ENCODE results near the gene HNRNPLL. TPM values are rescaled to one million over a fixed set of nuclear protein-coding genes. Genes with fewer than 3 reads are reported as not detected.

Gene HNRNPLL
- total RNA-seq, 4 donors from 2014 or later = 47.3 to 79.1 (median 68.7) TPM

DNA sequence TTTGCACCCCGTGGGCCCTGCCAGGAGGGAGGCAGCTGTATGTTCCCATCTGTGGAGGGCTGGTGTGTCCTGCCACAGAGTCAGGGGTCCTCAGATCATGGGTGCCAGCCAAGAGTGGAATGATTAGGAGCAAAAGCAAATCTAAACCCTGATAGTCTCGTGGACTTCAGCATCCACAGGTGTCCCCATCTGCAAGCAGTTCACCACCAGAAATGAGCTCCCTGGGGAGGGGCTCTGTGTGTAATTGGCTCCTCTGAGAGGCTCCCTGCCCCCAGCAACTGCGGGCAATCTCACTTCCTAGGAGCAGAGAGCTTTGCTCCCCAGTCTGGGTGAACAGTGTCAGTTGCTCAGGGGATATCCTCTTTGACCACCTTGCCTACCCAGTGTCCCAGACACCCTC is 78.1 kb downstream of the HNRNPLL start:
- no peak for ATAC-seq
- peak overlapping the region; percentile 5 to 85 (median 72) for H3K27ac ChIP-seq

GRCh38 chr2:38523728-38524437 is 78.8 kb downstream of the HNRNPLL start:
- Histone ChIP-seq H3K27me3 (no peaks in the 10 kb centered on the region), H3K4me3 (no peak overlapping the region), H3K9me3 (no peaks in the 10 kb centered on the region), H3K36me3 (no peaks in the 10 kb centered on the region), H3K27ac (peak overlapping the region; percentile 6 to 85 (median 72)), H3K4me1 (peaks cover 0 to 60% (median 5%) of the 10 kb centered on the region in 3 donors)
- WGBS, 2 donors (ENCODE audit: low coverage in 1 of 2) = 29 to 61% methylated on average over 2 to 11 of the region's 11 CpGs
- ATAC-seq = no peak
- TF ChIP-seq POLR2AphosphoS5 (IDR thresholded peaks at IDR 0.05) (no peak), CTCF (IDR thresholded peaks at IDR 0.05) (peak in 2 of 4 experiments; percentile 35 to 45), EP300 (IDR thresholded peaks at IDR 0.05) (no peak)

More for the DNA sequence above, 78.1 kb downstream of the HNRNPLL start:
- WGBS, 2 donors (ENCODE audit: low coverage in 1 of 2) = 70% methylated on average over 2 of the region's 3 CpGs; no CpG with 5 or more reads in 1 of the 2 donors
- Histone ChIP-seq H3K36me3 (no peaks in the 10 kb centered on the region), H3K4me3 (no peak overlapping the region), H3K9me3 (no peaks in the 10 kb centered on the region), H3K27me3 (no peaks in the 10 kb centered on the region), H3K4me1 (peaks cover 0 to 66% (median 5%) of the 10 kb centered on the region in 3 donors)
- TF ChIP-seq EP300 (IDR thresholded peaks at IDR 0.05) (no peak), POLR2A (IDR thresholded peaks at IDR 0.05) (no peak), CTCF (IDR thresholded peaks at IDR 0.05) (no peak), POLR2AphosphoS5 (IDR thresholded peaks at IDR 0.05) (no peak)

DNA sequence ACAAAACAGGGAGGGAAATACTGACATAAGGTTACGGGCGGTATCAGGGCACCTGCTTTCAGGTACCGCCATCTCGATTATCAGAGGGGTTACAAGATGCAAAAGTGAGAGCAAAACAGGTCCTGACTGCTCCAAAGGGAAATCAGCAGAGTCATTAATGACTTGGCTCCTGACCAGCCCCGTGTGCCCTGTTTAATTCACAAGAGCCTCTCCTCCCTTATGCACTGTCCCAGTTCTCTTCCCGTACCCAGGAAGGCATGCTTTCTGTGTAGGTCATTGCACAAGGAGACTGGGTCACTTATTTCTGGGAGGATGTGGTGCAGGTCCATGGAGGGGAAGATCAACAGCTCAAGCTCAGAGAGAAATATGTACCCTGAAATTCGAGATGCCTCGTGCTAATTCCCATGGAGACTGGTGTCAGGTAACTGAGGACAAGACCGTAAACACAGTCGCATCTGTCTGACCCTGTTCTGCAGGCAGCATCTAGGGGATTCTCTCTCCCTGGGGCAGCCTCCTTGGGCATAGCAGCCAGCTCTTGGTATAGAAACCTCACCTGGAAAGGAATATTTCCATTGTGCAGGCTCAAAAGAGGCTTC is 79.9 kb downstream of the HNRNPLL start:
- WGBS, 2 donors (ENCODE audit: low coverage in 1 of 2) = 69 to 79% methylated on average over 6 to 10 of the region's 10 CpGs
- Histone ChIP-seq H3K4me1 (peaks cover 0 to 53% (median 2%) of the 10 kb centered on the region in 3 donors), H3K9me3 (no peaks in the 10 kb centered on the region), H3K4me3 (no peak overlapping the region), H3K27me3 (no peaks in the 10 kb centered on the region), H3K27ac (peak overlapping the region in 3 of 4 donors; percentile 69 to 85 (median 76)), H3K36me3 (no peaks in the 10 kb centered on the region)
- ATAC-seq = no peak
- TF ChIP-seq POLR2A (IDR thresholded peaks at IDR 0.05) = no peak
- peak; percentile 27 for TF ChIP-seq POLR2AphosphoS5 (IDR thresholded peaks at IDR 0.05)
- TF ChIP-seq EP300 (IDR thresholded peaks at IDR 0.05) = no peak
- TF ChIP-seq CTCF (IDR thresholded peaks at IDR 0.05) = no peak

DNA sequence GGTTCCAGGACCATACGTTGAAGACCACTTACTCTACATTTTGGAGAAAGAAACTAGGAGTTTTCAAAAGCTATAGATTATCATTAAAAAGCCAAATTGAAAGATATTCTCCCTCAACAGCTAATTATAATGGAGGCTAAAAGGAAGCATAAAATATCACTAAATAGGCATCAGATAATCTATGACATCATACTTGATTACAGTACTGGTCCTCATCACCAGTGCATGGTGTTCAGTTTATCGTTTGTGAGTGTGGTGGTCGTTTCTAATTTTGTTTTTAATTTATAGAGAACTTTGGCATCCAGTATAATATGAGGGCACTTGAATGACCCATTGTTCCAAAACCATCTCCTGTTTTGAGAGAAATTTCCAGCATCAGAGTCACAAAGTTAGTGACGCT is 80.9 kb downstream of the HNRNPLL start:
- Histone ChIP-seq H3K36me3 (no peaks in the 10 kb centered on the region), H3K27me3 (no peaks in the 10 kb centered on the region), H3K9me3 (no peaks in the 10 kb centered on the region), H3K4me3 (no peak overlapping the region), H3K4me1 (peaks cover 0 to 53% (median 2%) of the 10 kb centered on the region in 3 donors), H3K27ac (peak overlapping the region in 2 of 4 donors; percentile 76 to 85)
- no peak for TF ChIP-seq POLR2A (IDR thresholded peaks at IDR 0.05)
- no peak for TF ChIP-seq EP300 (IDR thresholded peaks at IDR 0.05)
- TF ChIP-seq POLR2AphosphoS5 (IDR thresholded peaks at IDR 0.05) = no peak
- no peak for TF ChIP-seq CTCF (IDR thresholded peaks at IDR 0.05)
- WGBS, 2 donors (ENCODE audit: low coverage in 1 of 2) = 86 to 94% methylated on average over 4 of the region's 4 CpGs
- no peak for ATAC-seq

All from gastroesophageal sphincter (tissue), 4 donors.